NCI-H524 treated with DMSO at 0.1 percent for 48 hours (cell line): ENCODE results near the gene PTPRU.

Experiments used
- DNase-seq: peaks from one replicate; lab custom pipeline; 2025; lab: John Stamatoyannopoulos, UW

The PTPRU gene

DNA sequence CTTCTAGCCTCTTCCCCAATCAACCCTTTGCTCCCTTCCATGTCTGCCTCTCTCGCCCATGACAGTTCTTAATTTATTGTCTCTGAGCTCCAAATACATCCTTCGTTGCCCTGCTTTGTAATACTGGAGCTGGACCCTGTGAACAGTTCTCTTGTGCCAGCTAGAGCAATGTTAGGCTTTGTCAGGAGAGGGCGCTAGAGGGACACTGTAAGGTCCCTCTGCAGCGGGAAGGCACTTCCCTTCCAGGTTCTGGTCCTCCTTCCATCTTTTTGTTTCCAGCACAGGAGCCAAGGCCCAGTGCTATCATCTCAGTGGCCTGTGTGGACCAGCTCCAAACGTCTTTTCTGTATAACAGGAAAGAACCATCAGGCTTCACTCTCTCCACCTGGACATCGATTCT lies 95.9 kb downstream of the PTPRU start:
- DNase-seq: no peak

DNA sequence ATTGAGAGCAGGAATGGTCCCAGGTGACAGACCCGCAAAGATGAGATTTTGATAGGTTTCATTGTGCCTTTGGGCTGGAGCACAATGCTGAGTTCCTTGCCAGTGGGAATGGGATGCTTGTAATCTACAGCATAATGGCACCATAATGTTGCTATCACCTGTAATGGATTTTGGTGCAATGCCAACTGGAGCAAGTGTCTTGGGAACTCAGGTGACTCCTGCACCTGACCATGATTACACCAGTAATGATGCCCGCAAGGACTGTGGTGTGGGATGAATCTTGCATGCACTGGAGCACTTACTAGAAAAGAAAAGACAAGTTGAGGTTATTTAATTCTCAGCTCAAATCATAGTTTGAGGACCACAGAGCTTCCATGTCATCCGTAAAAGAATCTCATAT lies 96.7 kb downstream of the PTPRU start:
- no peak for DNase-seq

DNA sequence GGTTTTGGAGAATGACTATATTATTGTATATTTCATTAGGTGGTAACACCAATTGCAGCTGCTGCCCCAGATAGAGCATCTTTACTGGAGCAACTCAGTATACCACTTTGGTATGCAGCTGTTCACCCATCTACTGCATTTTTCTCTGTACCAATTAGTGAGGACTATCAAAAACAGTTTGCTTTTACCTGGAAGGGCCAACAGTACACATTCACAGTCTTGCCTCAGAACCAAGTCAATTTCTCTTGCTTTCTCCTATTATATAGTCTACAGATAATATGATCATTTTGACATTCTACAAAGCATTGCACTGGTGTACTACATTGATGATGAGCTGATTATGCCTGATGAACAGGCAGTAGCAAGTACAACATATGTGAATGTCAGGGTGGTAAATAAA lies 99.3 kb downstream of the PTPRU start:
- DNase-seq: no peak

DNA sequence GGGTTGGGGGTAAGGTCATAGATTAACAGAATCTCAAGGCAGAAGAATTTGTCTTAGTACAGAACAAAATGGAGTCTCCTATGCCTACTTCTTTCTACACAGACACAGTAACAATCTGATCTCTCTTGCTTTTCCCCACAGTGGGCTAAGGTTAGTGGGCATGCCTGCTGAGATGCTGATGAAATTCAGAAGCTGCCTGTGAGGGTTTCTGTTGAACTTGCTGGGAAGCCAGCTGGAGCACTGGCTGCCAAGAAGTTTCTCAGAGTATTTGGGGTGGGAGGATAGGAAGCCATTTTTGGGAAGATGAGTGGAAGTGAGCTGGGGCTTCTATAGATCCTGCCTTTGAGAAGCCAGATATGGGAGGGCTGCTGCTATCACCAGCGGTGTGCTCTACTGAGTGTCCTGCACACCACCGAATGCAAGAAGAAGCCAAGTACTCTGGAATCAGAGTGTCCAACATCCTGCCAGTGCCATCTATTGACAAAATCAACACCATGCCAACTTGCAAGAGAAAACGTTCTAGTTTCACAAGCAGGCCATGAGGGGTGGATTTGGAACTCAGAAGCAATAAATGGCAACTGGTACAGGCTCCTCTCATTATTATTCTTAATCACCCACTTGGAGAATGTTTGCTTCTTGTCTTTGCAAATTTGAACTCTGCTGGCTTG lies 102.7 kb downstream of the PTPRU start:
- DNase-seq: no peak

DNA sequence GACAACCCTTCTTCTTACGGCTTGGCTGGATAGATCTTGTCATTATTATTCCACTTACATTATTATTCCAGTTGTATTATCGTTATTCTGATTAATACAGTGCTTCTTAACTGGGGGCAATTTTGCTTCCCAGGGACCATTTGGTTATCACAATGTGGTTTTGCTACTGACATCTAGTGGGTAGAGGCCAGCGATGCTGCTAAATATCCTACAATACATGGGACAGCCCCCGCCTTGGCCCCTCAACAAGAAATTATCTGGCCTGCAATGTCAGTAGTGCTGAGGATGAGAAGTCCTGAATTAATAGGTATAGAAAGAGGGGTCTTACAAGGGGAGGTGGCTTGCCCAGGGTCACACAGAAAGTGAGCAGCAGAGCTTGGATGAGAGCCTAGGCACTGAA lies 105.6 kb downstream of the PTPRU start:
- no peak for DNase-seq

DNA sequence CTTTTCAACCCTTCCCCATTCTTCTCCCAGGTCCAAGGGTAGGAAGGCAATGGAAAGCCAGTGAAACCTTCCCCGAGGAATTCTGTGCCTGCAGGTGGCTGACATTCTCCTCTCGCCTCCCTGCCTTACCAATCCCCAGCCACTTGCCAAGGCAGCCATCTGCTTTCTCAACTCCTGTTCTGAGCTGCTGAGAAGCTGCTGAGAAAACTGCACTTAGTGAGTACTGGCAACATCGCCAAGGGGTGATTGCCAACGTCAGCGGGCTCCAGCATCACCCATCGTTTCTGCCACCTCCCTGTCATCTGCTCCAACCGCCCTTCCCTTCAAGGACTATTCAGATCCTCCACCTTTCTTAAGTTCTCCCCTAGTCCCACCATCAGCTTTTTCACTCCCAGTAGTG lies 106.0 kb downstream of the PTPRU start:
- no peak for DNase-seq

DNA sequence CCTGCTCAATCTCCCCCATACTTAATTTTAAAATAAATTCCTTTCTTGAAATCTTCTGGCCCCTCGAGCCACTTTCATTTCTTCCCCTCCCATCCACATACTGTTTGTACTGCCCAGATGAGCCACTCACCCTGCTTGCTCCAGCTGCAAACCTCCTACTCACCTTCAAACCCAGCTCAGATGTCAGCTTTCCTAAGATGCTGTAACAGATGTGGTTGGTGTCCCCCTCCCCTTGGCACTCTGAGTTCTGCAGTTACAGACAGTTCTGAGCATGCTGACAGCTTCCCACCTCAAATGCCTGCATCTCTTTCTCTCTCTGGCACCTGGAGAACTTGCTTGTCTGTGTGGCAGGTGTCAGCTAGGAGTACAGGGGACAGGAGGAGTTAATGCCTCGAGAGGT lies 106.7 kb downstream of the PTPRU start:
- DNase-seq: no peak

DNA sequence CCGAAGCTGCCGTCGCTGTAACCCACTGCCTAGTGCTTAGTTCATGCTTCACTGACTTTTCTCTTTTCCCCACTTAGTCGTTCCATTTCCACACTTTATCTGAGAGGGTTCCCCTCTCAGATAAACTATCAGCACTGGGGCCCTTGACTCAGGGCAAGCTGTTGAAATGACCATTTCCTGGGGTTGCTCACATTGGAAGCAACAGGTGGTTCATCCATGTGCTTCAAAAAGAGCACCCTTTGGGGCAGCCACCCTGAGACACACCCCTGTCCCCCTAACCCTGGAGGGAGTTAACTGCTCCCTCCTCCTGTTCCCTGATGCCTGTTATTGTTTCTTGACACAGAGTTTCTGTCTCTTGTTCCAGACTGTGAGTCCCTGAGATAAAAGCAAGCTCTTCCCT lies 107.2 kb downstream of the PTPRU start:
- no peak for DNase-seq

DNA sequence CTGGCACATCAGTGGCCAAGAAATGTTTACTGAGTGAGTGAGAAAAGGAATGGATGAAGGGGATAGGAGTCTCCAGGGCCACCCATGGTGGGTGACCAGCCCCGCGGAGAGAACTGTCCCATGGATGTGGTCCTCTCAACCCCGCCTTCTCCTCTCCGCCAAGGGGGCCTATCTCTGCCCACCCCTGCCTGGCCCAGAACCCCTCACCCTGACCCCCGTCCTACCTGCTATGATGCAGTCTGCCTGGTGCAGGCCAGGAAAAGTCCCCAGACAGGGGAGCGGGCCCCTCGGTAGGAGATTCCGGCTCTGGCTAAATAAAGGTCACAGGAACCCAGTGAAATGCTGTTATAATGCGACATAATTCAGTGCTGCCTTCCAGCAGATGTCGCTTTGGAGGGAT lies 107.6 kb downstream of the PTPRU start:
- no peak for DNase-seq

DNA sequence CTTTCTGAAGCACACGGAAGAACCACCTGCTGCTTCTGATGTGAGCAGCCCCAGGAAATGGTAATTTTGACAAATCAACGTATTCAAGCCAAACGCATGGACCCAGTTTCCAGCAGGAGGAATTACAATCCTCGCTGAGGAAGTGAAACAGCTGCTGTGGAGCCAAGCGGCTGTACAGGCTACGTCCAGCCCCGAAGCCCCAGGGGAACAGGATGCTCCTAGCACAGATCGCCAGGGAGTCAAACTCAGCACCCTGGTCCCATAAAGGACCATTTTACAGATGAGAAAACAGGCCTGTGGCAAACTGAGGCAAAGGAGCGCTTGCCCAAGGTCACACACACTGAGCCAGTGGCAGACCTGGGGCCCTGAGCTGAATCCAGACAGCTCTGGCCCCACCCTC lies 108.0 kb downstream of the PTPRU start:
- no peak for DNase-seq

DNA sequence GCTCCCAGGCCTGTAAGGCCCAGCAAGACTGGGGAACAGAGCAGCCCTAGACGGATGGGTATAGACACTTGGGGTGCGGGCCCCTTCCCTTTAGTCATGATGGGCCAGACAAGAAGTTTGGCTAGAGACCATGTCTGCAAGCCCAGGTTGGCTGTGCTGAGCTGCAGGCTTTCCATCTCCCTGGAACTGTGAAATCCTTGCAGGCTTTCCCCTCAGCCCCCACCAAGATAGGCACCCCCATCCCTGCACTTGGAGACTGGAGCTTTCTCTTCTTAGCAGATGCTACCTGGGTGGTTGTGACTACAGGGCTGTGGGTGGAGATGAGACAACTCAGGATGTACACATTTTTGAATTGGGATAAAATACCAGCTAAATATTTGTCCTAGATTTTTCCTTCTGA lies 110.3 kb downstream of the PTPRU start:
- no peak for DNase-seq

DNA sequence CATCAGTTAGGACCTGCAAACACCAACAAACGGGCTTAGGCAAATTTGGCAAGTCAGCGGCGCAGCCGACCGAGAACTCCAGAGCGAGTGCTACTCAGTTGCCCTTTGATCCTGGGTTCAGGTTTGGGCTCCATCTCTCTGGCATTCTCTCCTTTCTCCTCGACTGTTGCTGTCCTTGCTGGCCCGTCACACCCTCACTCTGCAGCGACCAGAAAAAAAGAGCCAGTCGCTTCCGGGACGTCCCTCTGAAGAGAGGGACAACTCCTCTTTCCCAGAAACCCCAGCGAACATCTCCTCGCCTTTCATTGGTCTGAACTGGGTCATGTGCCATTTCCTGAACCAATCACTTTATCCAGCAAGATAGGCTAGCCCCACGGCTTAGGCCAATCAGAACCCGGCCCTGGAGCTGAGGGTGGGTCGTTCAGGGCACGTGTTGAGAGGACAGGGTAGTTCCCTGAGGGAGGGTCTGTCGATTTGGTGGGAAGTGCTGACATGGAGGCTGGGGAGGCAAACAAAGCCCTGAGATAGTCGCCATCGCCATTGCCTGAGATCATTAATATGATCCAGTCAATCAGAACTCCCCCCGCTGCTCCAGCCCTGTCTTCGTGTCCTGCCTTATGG lies 113.7 kb downstream of the PTPRU start:
- DNase-seq: no peak

DNA sequence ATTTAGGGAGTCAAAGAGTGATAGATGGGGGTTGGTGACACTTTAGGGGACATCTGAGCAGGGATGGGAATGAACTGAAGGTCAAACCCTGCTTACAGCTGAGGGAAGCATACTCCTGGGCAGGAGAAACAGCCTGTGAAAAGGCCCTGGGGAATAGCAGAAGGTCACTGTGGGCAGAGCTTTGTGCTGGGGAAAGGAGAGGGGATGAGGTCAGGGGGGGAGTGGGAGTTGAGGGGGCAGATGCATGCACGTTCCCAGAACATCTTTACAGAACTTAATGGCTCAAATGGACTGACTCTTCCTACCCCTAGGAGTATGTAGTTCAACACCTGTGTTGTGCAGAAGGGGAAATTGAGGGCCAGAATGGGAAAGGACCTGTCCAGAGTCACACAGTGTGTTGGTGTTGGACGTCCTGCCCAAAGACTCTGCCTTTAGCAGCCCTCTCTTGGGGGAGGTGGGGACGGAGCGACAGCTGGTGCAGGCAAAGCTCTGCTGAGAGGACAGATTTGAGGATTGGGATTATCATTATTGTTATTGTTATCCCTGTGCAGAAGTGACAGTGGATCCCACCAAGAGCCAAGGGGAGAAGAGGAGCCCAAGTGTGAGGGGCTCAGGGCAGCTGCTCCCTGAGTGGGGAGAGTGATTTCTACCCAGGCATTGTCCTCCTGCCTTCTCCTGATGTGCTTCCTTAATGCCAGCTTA lies 116.5 kb downstream of the PTPRU start:
- DNase-seq: peak; percentile 79

DNA sequence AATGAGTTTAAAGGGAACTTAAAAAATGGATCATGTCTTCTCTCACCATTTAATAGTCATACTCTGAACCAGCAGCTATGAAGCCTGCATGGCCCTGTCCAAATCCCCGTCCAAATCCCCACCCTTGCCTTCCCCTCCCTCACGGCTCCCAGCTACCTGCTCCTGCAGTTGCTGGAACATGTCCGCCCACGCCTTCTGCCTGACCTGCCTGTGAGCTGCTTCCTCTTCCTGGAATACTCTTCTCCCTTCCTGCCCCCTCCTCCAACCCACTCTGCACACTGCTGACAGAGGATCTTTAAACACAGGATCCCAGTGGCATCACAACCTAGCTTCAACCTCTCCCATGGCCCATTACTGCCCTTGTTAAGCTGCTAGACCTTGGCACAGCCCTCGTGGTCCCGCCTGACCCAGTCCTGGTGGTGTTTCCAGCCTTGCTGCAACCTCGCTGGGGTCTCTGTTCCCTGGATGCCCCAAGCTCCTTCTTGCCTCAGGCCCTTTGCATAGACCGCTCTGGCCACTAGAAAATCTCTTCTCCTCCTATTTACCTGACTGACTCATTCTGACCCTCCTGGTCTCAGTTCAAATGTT lies 118.3 kb downstream of the PTPRU start:
- DNase-seq: no peak

DNA sequence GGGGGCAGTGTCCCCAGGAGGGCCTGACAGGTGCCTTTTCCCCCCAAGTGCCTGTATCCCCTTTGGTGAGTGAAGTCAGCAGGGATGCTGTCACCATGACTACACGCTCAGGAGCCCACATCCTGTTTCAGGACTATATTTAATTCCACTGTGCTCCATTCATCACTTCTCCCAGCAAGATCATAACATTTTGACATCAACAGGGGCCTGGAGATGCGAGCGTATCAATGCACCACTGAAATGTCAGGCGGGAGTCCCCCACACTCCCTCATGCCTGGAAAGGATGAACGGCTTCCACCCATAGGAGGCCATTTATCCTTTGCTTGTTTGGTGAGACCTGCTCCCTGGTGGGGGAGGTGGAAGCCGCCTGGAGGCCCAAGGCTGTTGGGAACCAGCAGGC lies 119.1 kb downstream of the PTPRU start:
- DNase-seq: no peak

DNA sequence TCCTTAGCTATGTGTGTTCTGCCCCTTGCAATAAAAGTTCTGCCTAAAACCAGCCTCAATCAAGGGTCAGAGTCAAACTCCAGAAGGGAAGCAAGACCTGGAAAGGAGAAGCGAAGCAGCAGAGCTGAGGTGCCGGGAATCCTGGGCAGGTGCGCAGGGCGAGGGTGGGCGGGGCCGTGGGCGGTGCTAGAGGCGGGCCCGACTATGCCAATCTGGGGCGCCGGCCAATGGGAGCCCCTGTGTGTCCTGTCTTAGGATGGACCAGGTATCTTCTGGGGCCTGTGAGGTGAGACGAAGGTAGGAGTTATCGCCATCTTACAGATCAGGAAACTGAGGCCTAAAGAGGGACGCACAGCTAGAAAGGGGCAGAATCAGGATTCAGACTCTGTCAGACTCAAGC lies 120.3 kb downstream of the PTPRU start:
- no peak for DNase-seq

DNA sequence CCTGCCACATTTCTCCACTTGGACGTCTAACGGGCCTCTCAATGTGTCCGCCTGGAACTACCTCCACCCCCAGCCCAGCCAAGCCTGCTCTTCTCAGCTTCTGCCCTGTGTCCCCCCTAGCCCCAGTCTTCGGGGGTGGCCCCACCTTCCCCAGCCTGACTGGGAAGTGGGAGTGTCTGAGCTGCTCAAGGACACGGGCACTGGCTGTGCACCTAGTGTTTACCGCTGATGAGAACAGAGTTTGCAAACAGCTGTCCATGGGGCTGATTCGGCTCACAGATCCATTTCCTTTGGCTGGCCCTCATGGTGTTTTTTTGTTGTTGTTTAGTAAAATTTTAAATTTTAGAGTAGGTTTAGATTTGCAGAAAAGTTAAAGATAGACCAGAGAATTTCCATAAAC lies 121.1 kb downstream of the PTPRU start:
- no peak for DNase-seq

DNA sequence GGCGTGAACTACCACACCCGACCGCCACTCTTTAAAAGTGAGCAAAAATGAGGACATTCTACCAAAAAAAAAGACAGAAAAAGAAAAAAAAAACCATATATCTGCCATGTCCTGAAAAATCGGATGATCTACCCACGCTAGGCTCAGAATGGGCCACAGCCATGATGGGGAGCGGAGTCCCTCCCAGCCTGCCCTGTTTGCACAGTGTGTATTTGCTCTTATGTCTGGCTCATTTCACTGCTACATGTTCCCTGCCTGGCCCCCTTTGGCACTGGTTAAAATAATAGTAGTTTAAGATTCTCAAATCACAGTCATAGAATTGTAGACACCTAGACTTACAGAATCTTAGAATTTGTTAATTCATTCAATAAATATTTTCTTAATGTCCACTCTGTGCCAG lies 121.9 kb downstream of the PTPRU start:
- no peak for DNase-seq

DNA sequence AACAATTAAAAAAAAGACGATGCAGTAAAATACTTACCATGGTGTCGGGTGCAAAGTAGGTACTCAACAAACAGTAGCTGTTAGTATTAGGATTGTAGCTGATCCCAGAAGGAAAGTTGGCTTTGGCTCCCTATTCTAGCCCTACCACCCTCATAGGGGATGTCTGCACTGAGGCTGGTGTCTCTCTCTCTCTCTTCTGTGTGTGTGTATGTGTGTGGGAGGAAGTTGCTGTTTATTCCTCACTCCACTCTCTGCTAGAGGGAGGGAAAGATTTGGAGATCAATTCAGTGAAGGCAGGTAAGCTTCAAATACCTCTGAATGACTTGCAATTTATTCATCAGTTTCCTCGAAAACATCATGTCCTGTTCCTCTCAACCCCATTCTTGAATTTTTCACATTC lies 124.4 kb downstream of the PTPRU start:
- no peak for DNase-seq

DNA sequence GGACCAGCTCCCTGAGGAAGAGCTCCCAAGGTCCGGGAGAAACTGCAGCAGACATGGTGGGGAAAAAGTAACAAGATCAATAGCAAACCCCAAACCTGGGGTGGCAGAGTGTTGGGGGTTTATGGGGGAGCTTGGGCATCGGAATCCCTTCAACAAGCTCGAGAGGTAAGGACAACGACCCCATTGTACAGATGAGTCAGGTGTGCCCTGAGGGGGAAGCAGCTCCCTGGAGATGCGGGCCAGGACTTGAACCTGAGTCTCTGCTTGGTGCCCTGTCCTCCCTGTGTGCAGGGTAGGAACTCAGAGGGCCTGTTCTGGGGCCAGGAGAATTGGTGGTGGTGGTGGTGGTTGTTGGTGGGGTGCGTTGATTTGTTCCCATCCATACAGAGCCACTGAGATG lies 125.4 kb downstream of the PTPRU start:
- DNase-seq: no peak

DNA sequence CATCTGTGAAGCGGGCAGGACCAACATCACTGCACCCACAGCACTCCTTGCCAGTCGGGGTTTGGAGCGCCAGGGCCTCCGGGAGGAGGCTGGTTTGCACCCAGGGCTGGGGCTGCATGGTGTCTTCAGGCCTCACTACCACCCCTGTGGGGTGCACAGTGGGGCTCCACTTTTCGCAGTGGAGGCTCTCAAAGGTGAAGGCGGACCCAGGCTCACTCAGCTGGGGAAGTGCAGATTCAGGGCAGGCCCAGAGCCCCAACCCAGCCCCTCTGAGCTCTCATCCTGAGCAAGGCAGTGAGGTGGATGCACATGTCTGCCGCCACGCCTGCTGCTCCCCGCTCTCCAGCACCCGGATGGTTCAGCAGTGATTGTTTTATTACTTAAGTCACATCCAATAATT lies 125.8 kb downstream of the PTPRU start:
- no peak for DNase-seq

DNA sequence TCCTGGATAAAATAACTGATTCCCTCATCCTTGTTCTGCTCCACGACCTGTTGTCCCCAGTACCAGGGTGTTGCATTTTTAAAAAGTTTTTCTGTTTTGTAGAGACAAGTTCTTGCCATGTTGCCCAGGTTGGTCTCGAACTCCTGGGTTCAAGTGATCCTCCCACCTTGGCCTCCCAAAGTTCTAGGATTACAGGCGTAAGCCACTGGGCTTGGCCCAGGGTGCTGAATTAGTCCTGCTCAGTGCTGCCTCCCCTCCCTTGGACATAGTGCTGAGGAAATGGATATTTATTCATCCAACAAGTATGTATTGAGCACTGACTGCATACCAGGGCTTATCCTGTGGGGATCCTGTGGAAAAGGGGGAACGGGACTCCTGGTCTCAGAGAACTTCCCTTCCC lies 126.4 kb downstream of the PTPRU start:
- DNase-seq: no peak

DNA sequence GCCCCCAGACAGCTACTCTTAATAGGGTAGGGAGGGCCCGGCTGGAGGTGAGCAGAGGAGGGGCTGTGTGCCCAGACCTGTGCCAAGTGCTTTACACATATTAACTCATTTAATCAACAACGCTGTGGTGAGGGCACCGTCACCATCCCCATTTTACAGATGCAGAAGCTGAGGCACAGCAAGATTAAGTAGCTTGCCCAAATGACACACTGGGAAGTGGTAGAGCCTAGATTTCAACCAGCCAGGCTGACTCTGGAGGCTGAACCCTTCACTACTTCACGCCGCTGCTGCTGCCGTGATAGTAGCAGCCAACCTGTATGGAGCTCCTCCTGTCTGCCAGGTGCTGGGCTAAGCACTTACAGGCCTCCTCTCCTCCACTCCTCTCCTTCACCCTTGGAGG lies 127.2 kb downstream of the PTPRU start:
- DNase-seq: no peak
